H1 (cell line): ENCODE measurements around the gene TBR1. TPM values are rescaled to one million over a fixed set of nuclear protein-coding genes. Genes with fewer than 3 reads are reported as not detected.

ENCODE experiments used
- CTCF ChIA-PET: fragments of 300-600 bp; sonication (Branson Sonifier 250); formaldehyde crosslinking; loops from one replicate; lab custom pipeline; 2021; ENCODE audit not compliant: partially characterized antibody; lab: Charles Lee
- POLR2A ChIA-PET: fragments of 300-600 bp; sonication (Branson Sonifier 250); formaldehyde crosslinking; loops from one replicate; lab custom pipeline; 2021; ENCODE audit warnings: inconsistent platforms; ENCODE audit not compliant: partially characterized antibody; lab: Charles Lee
- DNase-seq, 2 experiments: peaks; one replicate each; pipeline versions ENCODE4 v3.0.0 to v3.0.0-alpha.2; 2010 to 2022; ENCODE audit warnings: low spot score in 2 of 2, low read depth in 1 of 2, mixed read lengths in 1 of 2
- FAIRE-seq: peaks from 2 replicates; lab custom pipeline; 2011; peaks lifted over from hg19 to GRCh38; lab: Jason Lieb, UNC
- H2AFZ ChIP-seq: 2 replicates; pipeline ENCODE4 v1.8.1; 2012; ENCODE audit warnings: low read length, inconsistent platforms
- H2AK5ac ChIP-seq: 2 replicates; pipeline ENCODE4 v1.6.1; 2013; ENCODE audit warnings: low read depth, low read length
- H2BK120ac ChIP-seq: replicated peaks from 2 replicates; pipeline ENCODE3; 2013; ENCODE audit warnings: low read depth, low read length, inconsistent platforms
- H2BK12ac ChIP-seq: 2 replicates; pipeline ENCODE4 v1.6.1; 2013; ENCODE audit warnings: low read depth, low read length
- H2BK15ac ChIP-seq: 2 replicates; pipeline ENCODE4 v1.6.1; 2013; ENCODE audit warnings: low read length
- H2BK20ac ChIP-seq: 2 replicates; pipeline ENCODE4 v1.6.1; 2013; ENCODE audit warnings: low read length
- H2BK5ac ChIP-seq: 2 replicates; pipeline ENCODE4 v1.6.1; 2013; ENCODE audit warnings: low read depth, low read length
- H3K14ac ChIP-seq: 2 replicates; pipeline ENCODE4 v1.6.1; 2013; ENCODE audit warnings: inconsistent platforms; ENCODE audit not compliant: insufficient read length
- H3K18ac ChIP-seq: 2 replicates; pipeline ENCODE4 v1.6.1; 2013; ENCODE audit warnings: low read length; ENCODE audit errors: extremely low read depth
- H3K23ac ChIP-seq: 2 replicates; pipeline ENCODE4 v1.6.1; 2013; ENCODE audit warnings: inconsistent platforms; ENCODE audit not compliant: insufficient read length
- H3K23me2 ChIP-seq: 2 replicates; pipeline ENCODE4 v1.6.1; 2013; ENCODE audit warnings: low read depth, low read length
- H3K27ac ChIP-seq: 2 replicates; pipeline ENCODE4 v1.6.1; 2011; ENCODE audit warnings: low read depth, low read length, inconsistent platforms
- H3K27me3 ChIP-seq, 4 experiments: replicated peaks in 1 of 4; 1 replicate in 1 of 4; 2 replicates in 3 of 4; pipeline versions ENCODE4 v1.6.1 to v1.8.1; 2011 to 2013; ENCODE audit warnings: low read length in 3 of 4, mild to moderate bottlenecking in 3 of 4, inconsistent platforms in 2 of 4, mixed read lengths in 2 of 4, moderate library complexity in 1 of 4; ENCODE audit not compliant: control insufficient read depth in 3 of 4, insufficient read depth in 3 of 4; ENCODE audit errors: extremely low read depth in 1 of 4
- H3K36me3 ChIP-seq, 4 experiments: 2 replicates each; pipeline versions ENCODE4 v1.6.1 to v1.8.1; 2011 to 2013; ENCODE audit warnings: mild to moderate bottlenecking in 4 of 4, low read length in 3 of 4, moderate library complexity in 2 of 4, control low read depth in 1 of 4, inconsistent platforms in 1 of 4; ENCODE audit not compliant: insufficient read depth in 4 of 4, control insufficient read depth in 2 of 4
- H3K4ac ChIP-seq: replicated peaks from 2 replicates; pipeline ENCODE3; 2013; ENCODE audit warnings: low read length, low read depth, mixed read lengths, inconsistent platforms; ENCODE audit not compliant: insufficient read length
- H3K4me1 ChIP-seq, 4 experiments: replicated peaks in 1 of 4; 1 replicate in 1 of 4; 2 replicates in 3 of 4; pipeline versions ENCODE4 v1.6.1 to v1.8.1; 2011 to 2013; ENCODE audit warnings: low read length in 3 of 4, inconsistent platforms in 2 of 4, mixed read lengths in 1 of 4; ENCODE audit not compliant: insufficient read depth in 4 of 4, control insufficient read depth in 3 of 4
- H3K4me2 ChIP-seq, 2 experiments: 2 replicates each; pipeline versions ENCODE4 v1.6.1 to v1.8.1; 2011 to 2013; ENCODE audit warnings: low read depth in 2 of 2, low read length in 2 of 2, control low read depth in 1 of 2, inconsistent platforms in 1 of 2, mild to moderate bottlenecking in 1 of 2; ENCODE audit not compliant: insufficient read depth in 1 of 2
- H3K4me3 ChIP-seq, 4 experiments: fragments of 200-600, 300-600 bp in 1 of 4; sonication (generic), shearing (Covaris generic), sonication (Bioruptor Twin) in 1 of 4; 2 replicates each; pipeline versions ENCODE4 v1.5.1 to v1.8.1; 2011 to 2016; ENCODE audit warnings: low read length in 4 of 4, low read depth in 3 of 4, control low read depth in 2 of 4, inconsistent platforms in 2 of 4, mild to moderate bottlenecking in 2 of 4, mixed read lengths in 1 of 4, moderate library complexity in 1 of 4; ENCODE audit not compliant: insufficient read depth in 2 of 4; ENCODE audit errors: extremely low read depth in 1 of 4
- H3K56ac ChIP-seq: replicated peaks from 2 replicates; pipeline ENCODE3; 2013; ENCODE audit warnings: low read depth, mild to moderate bottlenecking, mixed read lengths, low read length, inconsistent platforms; ENCODE audit not compliant: insufficient read length
- H3K79me1 ChIP-seq: 2 replicates; pipeline ENCODE4 v1.6.1; 2013; ENCODE audit warnings: low read depth, low read length, control low read depth
- H3K79me2 ChIP-seq, 2 experiments: 2 replicates each; pipeline versions ENCODE4 v1.6.1 to v1.8.1; 2012 to 2013; ENCODE audit warnings: low read length in 2 of 2, mild to moderate bottlenecking in 2 of 2, inconsistent platforms in 1 of 2; ENCODE audit not compliant: insufficient read depth in 2 of 2, control insufficient read depth in 1 of 2
- H3K9ac ChIP-seq, 4 experiments: replicated peaks in 1 of 4; 1 replicate in 1 of 4; 2 replicates in 3 of 4; pipeline versions ENCODE4 v1.6.1 to v1.8.1; 2011 to 2013; ENCODE audit warnings: low read depth in 3 of 4, low read length in 3 of 4, control low read depth in 2 of 4, mild to moderate bottlenecking in 2 of 4, moderate library complexity in 2 of 4, inconsistent platforms in 1 of 4; ENCODE audit errors: extremely low read depth in 1 of 4
- H3K9me3 ChIP-seq, 2 experiments: 2 replicates each; pipeline versions ENCODE4 v1.6.1 to v1.8.1; 2012 to 2013; ENCODE audit warnings: mild to moderate bottlenecking in 2 of 2, moderate library complexity in 2 of 2, control low read depth in 1 of 2, inconsistent platforms in 1 of 2, low read depth in 1 of 2, low read length in 1 of 2, mixed read lengths in 1 of 2; ENCODE audit not compliant: insufficient read depth in 2 of 2
- H4K20me1 ChIP-seq, 2 experiments: replicated peaks in 1 of 2; 2 replicates each; pipeline versions ENCODE3 to v1.8.1; 2011 to 2013; ENCODE audit warnings: inconsistent platforms in 2 of 2, low read length in 2 of 2, mild to moderate bottlenecking in 1 of 2; ENCODE audit not compliant: insufficient read depth in 2 of 2, control insufficient read depth in 1 of 2
- H4K5ac ChIP-seq: 2 replicates; pipeline ENCODE4 v1.6.1; 2013; ENCODE audit warnings: low read length, low read depth, mixed read lengths, inconsistent platforms; ENCODE audit not compliant: insufficient read length
- H4K8ac ChIP-seq: 2 replicates; pipeline ENCODE4 v1.8.0; 2013; ENCODE audit warnings: mild to moderate bottlenecking, moderate library complexity, low read length, inconsistent platforms; ENCODE audit not compliant: insufficient read depth; ENCODE audit errors: extremely low read depth
- H4K91ac ChIP-seq: replicated peaks from 2 replicates; pipeline ENCODE3; 2013; ENCODE audit warnings: low read length, mixed read lengths, inconsistent platforms; ENCODE audit not compliant: insufficient read length
- CTBP2 ChIP-seq: IDR thresholded peaks from 2 replicates; pipeline ENCODE4 v1.7.0; 2011; ENCODE audit warnings: borderline replicate concordance, mild to moderate bottlenecking, moderate library complexity, mixed read lengths, low read length; ENCODE audit not compliant: insufficient read depth, insufficient read length
- HDAC2 ChIP-seq, 2 experiments: fragments of 300-600 bp in 1 of 2; sonication (generic) in 1 of 2; IDR thresholded peaks; 2 replicates each; pipeline ENCODE4 v1.6.1; 2011 to 2012; ENCODE audit warnings: low read depth in 2 of 2, low read length in 2 of 2, mild to moderate bottlenecking in 2 of 2, moderate library complexity in 2 of 2, borderline replicate concordance in 1 of 2, inconsistent platforms in 1 of 2
- SUZ12 ChIP-seq: fragments of 200-600 bp; sonication (generic); IDR thresholded peaks from 2 replicates; pipeline ENCODE4 v1.6.1; 2012; ENCODE audit warnings: mild to moderate bottlenecking, inconsistent platforms, low read length, moderate library complexity, mixed read lengths
- WGBS, 2 experiments: shearing (Covaris generic) in 1 of 2; methylation state at CpG; one replicate each; pipeline versions ENCODE4 v1.1.6 to v1.1.7; 2013 to 2015; ENCODE audit warnings: low lambda C conversion rate in 2 of 2, mixed read lengths in 2 of 2, inconsistent platforms in 1 of 2, low coverage in 1 of 2, missing lambda C conversion rate in 1 of 2; ENCODE audit not compliant: insufficient replicate concordance in 2 of 2, insufficient coverage in 1 of 2, insufficient read length in 1 of 2; ENCODE audit errors: extremely low coverage in 1 of 2, missing lambda C conversion rate in 1 of 2; 5-methylcytosine and 5-hydroxymethylcytosine counted together
- polyA plus RNA-seq, 7 experiments: library from polyadenylated mRNA; depleted of rRNA in 3 of 7; stranded (reverse) in 5 of 7; unstranded in 2 of 7; fragments of >200 nt in 5 of 7; fragments of 200-250 nt in 2 of 7; gene quantifications; 1 replicate in 5 of 7; 2 replicates in 1 of 7; 4 replicates in 1 of 7; pipeline versions ENCODE4 v1.2.1 to v1.2.3, GENCODE V29; 2011 to 2013; ENCODE audit warnings: missing spikeins in 2 of 7, mixed read lengths in 2 of 7
- total RNA-seq: library from RNA; stranded (reverse); fragmentation: NEBNext Ultra II Directional; extraction: Animal tissue kit (Norgen Biotek cat#: 25700); gene quantifications from 2 replicates; pipeline ENCODE4 v1.2.1, GENCODE V29; 2021
- TF ChIP-seq, protein P1 (sequence below), 3 experiments: IDR thresholded peaks; 1 replicate in 2 of 3; 2 replicates in 1 of 3; pipeline versions ENCODE4 v1.5.1 to v1.6.1; 2011; ENCODE audit warnings: low read length in 3 of 3, mild to moderate bottlenecking in 3 of 3, inconsistent platforms in 2 of 3, low read depth in 1 of 3, moderate library complexity in 1 of 3; ENCODE audit not compliant: insufficient read depth in 1 of 3; ENCODE audit errors: control extremely low read depth in 1 of 3
- TF ChIP-seq, protein P2 (sequence below): IDR thresholded peaks from 2 replicates; pipeline ENCODE4 v1.6.1; 2011; ENCODE audit warnings: low read length, improper control_type of control experiment

TBR1 gene
- total and polyA plus RNA-seq, 2 of the 8 experiments (the other 6 are each of a cell fraction or from before 2014, with no cell fraction given) = not detected

DNA sequence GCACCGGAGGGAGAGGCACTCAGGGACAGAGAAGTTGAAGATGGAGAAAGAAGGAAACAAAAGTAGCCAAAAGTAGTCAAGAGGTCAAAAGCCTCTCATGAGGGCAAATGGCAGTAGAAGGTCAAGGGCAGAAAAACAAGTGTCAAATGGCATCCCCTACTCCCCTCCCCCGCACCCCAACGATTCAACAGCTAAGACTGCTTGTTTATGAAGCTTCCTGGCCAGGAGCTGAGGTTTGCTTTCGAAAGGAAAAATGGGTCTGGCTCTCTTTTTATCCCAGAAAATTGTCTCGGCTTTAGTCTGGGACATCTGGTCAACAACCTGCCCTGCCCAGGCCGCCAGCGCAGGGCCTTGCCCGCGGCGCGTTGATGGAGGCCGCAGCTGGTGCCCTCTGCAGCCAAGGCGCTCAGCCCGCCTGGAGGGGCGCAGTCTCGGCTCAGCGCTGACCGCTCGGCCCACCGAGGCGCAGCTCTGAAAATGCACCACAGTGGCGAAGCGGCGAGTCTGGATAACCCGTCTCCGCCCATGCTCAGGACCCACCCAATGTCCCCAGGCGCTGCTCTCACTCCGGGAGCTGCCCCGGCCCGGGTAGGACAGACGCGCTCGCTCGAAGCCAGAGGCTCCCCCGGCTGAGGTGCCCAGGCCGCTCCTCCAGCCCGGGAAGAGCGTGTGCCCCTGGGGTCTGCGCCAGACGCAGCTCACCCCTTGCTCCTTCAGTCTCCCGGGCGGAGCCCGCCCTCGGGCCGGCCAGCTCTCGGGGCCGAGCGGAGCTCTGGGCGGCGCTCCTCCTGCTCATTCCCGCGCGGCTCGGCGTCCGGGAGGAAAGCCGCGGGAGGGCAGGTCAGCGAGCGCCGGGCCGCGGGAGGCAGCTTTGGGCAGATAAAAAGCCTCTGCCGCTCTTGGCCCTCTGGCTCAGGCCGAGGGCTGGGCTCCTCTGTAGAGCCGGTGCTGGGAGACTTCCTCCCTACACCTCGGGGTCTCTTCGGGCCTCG, 1.8 kb upstream of the TBR1 start:
- Histone ChIP-seq H3K4me1 (peaks cover 14 to 27% (median 22%) of the 10 kb centered on the region in 4 experiments), H3K14ac (no peak overlapping the region), H3K4me3 (peak overlapping the region; percentile 17 to 60 (median 44)), H3K79me1 (no peaks in the 10 kb centered on the region), H2AFZ (no peak overlapping the region), H3K18ac (no peak overlapping the region), H3K27ac (no peak overlapping the region), H3K79me2 (no peaks in the 10 kb centered on the region), H3K4ac (no peak overlapping the region), H2BK15ac (no peak overlapping the region), H3K27me3 (peaks cover 39 to 65% (median 59%) of the 10 kb centered on the region in 4 experiments), H2AK5ac (no peak overlapping the region), H3K56ac (no peak overlapping the region), H4K8ac (no peak overlapping the region), H4K91ac (no peak overlapping the region), H3K4me2 (peak overlapping the region; percentile 85 to 86), H3K23ac (no peak overlapping the region), H3K23me2 (peaks cover 8% of the 10 kb centered on the region; the same call in 1 of the 2 replicates), H2BK120ac (no peak overlapping the region), H3K9ac (peak overlapping the region in 1 of 4 experiments; percentile 1; a peak in 1 of 7 replicates), H2BK5ac (0 out of 2 replicates have a peak overlapping the region, but pooled peaks have one; percentile 22), H4K20me1 (peaks cover 2 to 21% of the 10 kb centered on the region in 2 experiments), H2BK12ac (no peak overlapping the region), H3K36me3 (peaks cover 0 to 6% (median 1%) of the 10 kb centered on the region in 4 experiments; a peak in 2 of 8 replicates), H2BK20ac (no peak overlapping the region), H4K5ac (no peak overlapping the region), H3K9me3 (no peaks in the 10 kb centered on the region)
- WGBS, 2 experiments = 2% methylated on average over 52 of the region's 69 CpGs; no CpG with 5 or more reads in 1 of the 2 experiments
- DNase-seq (peak in 1 of 2 experiments; percentile 78), FAIRE-seq (no peak)
- ChIA-PET CTCF (interaction anchor here (0.5 to 3.0 kb wide), 5 partner anchors 10 to 730 kb away, joined by 3 to 16 read pairs (median 4); partner anchors contain the start of gene PSMD14), POLR2A (interaction anchor here (0.6 to 2.2 kb wide), 7 partner anchors 10 to 169 kb away, joined by 3 to 8 read pairs (median 5); partner anchors contain the start of gene PSMD14)
- TF ChIP-seq SUZ12 (peak; percentile 88), CTBP2 (peak; percentile 87), HDAC2 (IDR thresholded peaks at IDR 0.05; ENCODE audit: borderline replicate concordance in 1 of 2, low read depth in 2 of 2, low read length in 2 of 2) (0 out of 4 replicates have a peak, but pooled peaks of 1 of the 2 experiments have one; percentile 62)
- TF ChIP-seq, protein P1, sequence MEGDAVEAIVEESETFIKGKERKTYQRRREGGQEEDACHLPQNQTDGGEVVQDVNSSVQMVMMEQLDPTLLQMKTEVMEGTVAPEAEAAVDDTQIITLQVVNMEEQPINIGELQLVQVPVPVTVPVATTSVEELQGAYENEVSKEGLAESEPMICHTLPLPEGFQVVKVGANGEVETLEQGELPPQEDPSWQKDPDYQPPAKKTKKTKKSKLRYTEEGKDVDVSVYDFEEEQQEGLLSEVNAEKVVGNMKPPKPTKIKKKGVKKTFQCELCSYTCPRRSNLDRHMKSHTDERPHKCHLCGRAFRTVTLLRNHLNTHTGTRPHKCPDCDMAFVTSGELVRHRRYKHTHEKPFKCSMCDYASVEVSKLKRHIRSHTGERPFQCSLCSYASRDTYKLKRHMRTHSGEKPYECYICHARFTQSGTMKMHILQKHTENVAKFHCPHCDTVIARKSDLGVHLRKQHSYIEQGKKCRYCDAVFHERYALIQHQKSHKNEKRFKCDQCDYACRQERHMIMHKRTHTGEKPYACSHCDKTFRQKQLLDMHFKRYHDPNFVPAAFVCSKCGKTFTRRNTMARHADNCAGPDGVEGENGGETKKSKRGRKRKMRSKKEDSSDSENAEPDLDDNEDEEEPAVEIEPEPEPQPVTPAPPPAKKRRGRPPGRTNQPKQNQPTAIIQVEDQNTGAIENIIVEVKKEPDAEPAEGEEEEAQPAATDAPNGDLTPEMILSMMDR (IDR thresholded peaks at IDR 0.05; ENCODE audit: control extremely low read depth in 1 of 3, insufficient read depth in 1 of 3, low read depth in 1 of 3, low read length in 3 of 3) = peak in 2 of 3 experiments; percentile 21 to 29; a peak in 3 of 4 replicates
- TF ChIP-seq, protein P2, sequence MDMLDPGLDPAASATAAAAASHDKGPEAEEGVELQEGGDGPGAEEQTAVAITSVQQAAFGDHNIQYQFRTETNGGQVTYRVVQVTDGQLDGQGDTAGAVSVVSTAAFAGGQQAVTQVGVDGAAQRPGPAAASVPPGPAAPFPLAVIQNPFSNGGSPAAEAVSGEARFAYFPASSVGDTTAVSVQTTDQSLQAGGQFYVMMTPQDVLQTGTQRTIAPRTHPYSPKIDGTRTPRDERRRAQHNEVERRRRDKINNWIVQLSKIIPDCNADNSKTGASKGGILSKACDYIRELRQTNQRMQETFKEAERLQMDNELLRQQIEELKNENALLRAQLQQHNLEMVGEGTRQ = no peak
